ENCODE data around the gene ATRIP. TPM values are rescaled to one million over a fixed set of nuclear protein-coding genes. Genes with fewer than 3 reads are reported as not detected.
A peak's percentile ranks its signal among the peaks of the same experiment; 100 is the strongest.

ATRIP gene
- total and polyA plus RNA-seq, 10 of the 15 experiments (the other 5 are each of a cell fraction or from before 2014, with no cell fraction given) = 1.4 to 16.0 (median 10.1) TPM

- POLR2A ChIA-PET = no interaction called here
- RAD21 ChIA-PET (ENCODE audit: unreplicated experiment) = no interaction called here
- Histone ChIP-seq H3K27ac (ENCODE audit: control insufficient read depth, insufficient read depth) (no peak overlapping the region), H3K36me3 (ENCODE audit: control insufficient read depth in 2 of 2, insufficient read depth in 2 of 2, low read length in 1 of 2) (no peaks in the 10 kb centered on the region), H3K4me3 (no peak overlapping the region), H3K4me1 (ENCODE audit: control insufficient read depth, insufficient read depth, low read length) (no peaks in the 10 kb centered on the region), H3K27me3 (replicated peaks in 1 of 2; ENCODE audit: control insufficient read depth in 2 of 2, insufficient read depth in 2 of 2, low read length in 1 of 2) (no peaks in the 10 kb centered on the region), H4K20me1 (ENCODE audit: control insufficient read depth, insufficient read depth) (no peaks in the 10 kb centered on the region), H2AFZ (ENCODE audit: control insufficient read depth, low read depth, low read length) (no peak overlapping the region), H3K79me2 (ENCODE audit: control insufficient read depth, insufficient read depth, low read length) (no peaks in the 10 kb centered on the region), H3K9me3 (replicated peaks; ENCODE audit: control insufficient read depth, insufficient read depth, low read length) (no peaks in the 10 kb centered on the region), H3K9ac (ENCODE audit: control insufficient read depth, insufficient read depth, low read length) (no peak overlapping the region), H3K4me2 (ENCODE audit: control insufficient read depth, insufficient read depth) (no peak overlapping the region)
- in situ Hi-C loops (cut with MboI) (no loop called here), intact Hi-C loops (cut with micrococcal nuclease; ENCODE audit: unreplicated experiment) (no loop called here)
- DNase-seq (ENCODE audit: low read depth, low spot score) (no peak), ATAC-seq (no peak), FAIRE-seq (no peak)
- SMC1A ChIA-PET (ENCODE audit: uncharacterized antibody, unreplicated experiment) = interaction anchor here (0.7 to 2.4 kb wide), 3 partner anchors 9 to 134 kb away, joined by 3 to 15 read pairs (median 5); no protein-coding TSS in a partner anchor
- no TSS peak for BruUV-seq (replicated peaks)
- 14% methylated on average over 4 of the region's 4 CpGs for WGBS (ENCODE audit: insufficient coverage, insufficient replicate concordance, low lambda C conversion rate, missing lambda C conversion rate)
- TF ChIP-seq BACH1 (IDR thresholded peaks at IDR 0.05; ENCODE audit: borderline replicate concordance) (no peak), YY1 (IDR thresholded peaks at IDR 0.05; ENCODE audit: low read depth, low read length) (no peak), MEF2B (IDR thresholded peaks at IDR 0.05; ENCODE audit: partially characterized antibody, poor library complexity, severe bottlenecking) (no peak), CHD2 (IDR thresholded peaks at IDR 0.05; ENCODE audit: borderline replicate concordance, low read depth, low read length) (no peak), MTA2 (IDR thresholded peaks at IDR 0.05; ENCODE audit: low read depth) (no peak), CTCF (IDR thresholded peaks at IDR 0.05 in 2 of 3, conservative IDR thresholded peaks at IDR 0.05 in 1 of 3; ENCODE audit: control insufficient read depth in 2 of 3, extremely low read depth in 1 of 3, insufficient read depth in 1 of 3, low read depth in 3 of 3, low read length in 3 of 3) (peak; percentile 7 to 20 (median 9); a peak in 3 of 6 replicates)
- CTCF ChIA-PET = interaction anchor here (1.1 to 22.0 kb wide), 4 partner anchors 8 to 215 kb away, joined by 3 to 757 read pairs (median 4); partner anchors contain the start of genes CCDC51 and TMA7
These were observed 37.7 kb upstream of the ATRIP start for GRCh38 chr3:48408823-48409281.

All from GM12878 (cell line).